Activated CD8-positive, alpha-beta memory T cell treated with anti-CD3 and anti-CD28 coated beads for 48 hours (primary cell): ENCODE measurements around the gene ID1.
"Not testable (repeated sequence)": the region's sequence is repeated elsewhere in the genome, so short reads cannot be mapped to it uniquely, and the experiment has no call there.

Experiments
- DNase-seq, 3 experiments: peaks; one replicate each; pipeline ENCODE4 v3.0.0-alpha.2; 2020; ENCODE audit warnings: low read depth in 2 of 3, low spot score in 2 of 3

The ID1 gene

DNA sequence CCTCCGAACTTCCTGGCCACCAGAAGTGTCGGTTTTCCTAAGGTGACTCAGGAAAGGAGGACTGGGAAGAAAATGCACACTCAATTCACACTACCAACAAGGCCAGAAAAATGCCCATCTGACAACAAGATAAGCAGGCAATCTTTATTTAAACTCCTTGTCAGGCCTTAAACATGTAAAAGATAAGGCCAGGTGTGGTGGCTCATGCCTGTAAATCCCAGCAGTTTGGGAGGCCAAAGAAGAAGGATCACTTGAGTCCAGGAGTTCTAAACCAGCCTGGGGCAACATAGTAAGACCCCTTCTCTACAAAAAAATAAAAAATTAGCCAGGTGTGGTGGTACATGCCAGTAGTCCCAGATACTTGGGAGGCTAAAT lies 7.6 kb upstream of the ID1 start:
- DNase-seq = no peak

DNA sequence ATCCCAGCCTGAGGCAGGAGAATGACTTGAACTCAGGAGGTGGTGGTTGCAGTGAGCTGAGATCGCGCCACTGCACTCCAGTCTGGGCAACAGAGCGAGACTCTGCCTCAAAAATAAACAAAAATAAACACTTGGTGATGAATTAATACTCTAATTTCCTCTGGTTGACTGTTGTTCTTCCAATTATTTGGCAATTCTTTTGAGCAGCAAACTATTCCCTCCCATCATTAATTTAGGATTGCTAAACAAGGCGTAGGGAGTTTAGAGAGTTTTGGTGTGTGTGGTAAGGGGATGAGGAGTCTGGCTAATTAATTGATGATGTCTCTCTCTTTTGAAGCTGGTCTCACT lies 2.7 kb upstream of the ID1 start:
- no peak for DNase-seq

DNA sequence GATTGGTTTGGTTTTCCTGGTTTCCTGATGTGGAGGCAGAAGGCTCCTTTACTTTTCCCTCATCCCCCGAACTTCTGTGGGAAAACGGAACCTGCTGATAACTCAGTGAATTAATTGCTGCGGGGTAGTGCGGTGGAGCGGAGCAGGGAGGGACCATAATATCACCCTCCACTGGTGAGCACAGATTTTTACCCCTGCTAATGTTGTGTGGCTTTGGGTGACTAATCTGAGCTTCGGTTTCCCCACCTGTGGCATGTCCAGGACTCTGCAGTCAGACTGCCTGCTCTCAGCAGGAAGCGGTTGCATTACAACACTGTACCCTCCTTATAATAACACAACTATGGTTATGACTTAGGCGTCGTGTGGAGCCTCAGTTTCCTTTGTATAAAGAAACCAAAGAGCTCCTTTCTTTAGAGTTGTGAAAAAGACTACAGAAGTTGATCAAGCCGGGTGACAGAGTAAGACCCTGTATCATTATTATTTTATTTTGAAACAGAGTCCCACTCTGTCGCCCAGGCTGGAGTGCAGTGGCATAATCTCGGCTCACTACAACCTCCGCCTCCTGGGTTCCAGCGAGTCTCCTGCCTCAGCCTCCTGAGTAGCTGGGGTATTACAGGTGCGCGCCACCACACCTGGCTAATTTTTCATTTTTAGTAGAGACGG lies 2.2 kb upstream of the ID1 start:
- DNase-seq = peak in 2 of 3 experiments; percentile 18 to 23

DNA sequence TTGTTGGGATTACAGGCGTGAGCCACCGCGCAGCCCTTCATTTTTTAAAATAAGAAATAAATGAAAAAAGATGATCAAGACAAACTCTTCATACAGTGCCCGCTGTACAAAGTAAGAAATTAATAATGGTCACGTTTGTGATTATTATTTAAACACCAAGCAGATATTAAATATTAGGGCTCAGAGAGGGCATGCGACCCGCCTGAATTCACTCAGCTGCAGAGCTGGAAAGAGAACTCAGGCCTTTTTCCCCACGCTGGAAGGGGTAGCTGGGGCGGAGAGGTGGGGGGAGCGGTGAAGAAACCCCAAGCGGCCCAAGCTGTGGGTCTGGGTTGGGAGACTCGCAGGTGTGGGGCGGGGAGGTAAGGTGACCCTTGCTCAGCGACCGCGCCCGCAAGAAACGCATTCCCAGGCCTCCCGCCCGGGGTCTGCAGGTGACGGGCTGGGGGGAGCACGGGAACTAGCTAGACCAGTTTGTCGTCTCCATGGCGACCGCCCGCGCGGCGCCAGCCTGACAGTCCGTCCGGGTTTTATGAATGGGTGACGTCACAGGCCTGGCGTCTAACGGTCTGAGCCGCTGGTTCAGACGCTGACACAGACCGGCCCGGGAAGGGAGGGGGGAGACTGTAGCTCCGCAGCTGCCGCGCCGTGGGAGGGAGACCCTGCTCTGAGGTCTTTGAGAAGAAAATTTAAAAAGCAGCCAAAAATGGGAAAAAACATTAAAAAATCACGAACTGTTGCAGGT lies 1.1 kb upstream of the ID1 start:
- peak; percentile 43 to 47 (median 47) for DNase-seq

GRCh38 chr20:31604567-31605030 lies 490 bp upstream of the ID1 start:
- DNase-seq = no peak

GRCh38 chr20:31605902-31606803 lies 1.1 kb downstream of the ID1 start:
- no peak for DNase-seq

GRCh38 chr20:31606804-31607639 lies 1.9 kb downstream of the ID1 start:
- no peak for DNase-seq

- no peak for DNase-seq
Observed at GRCh38 chr20:31607640-31608250, 2.7 kb downstream of the ID1 start.

- no peak for DNase-seq
Observed at GRCh38 chr20:31608251-31608945, 3.3 kb downstream of the ID1 start.

DNA sequence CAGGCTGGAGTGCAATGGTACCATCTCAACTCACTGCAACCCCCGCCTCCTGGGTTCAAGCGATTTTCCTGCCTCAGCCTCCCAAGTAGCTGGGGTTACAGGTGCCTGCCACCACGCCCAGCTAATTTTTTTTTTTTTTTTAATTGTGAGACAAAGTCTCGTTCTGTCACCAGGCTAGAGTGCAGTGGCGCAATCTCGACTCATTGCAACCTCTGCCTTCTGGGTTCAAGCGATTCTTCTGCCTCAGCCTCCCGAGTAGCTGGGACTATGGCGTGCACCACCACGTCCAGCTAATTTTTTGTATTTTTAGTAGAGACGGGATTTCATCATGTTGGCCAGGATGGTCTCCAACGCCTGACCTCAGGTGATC lies 7.2 kb downstream of the ID1 start:
- not testable (repeated sequence) for DNase-seq

- no peak for DNase-seq
Observed at GRCh38 chr20:31615416-31615815, 10.3 kb downstream of the ID1 start.

- no peak for DNase-seq
Observed at GRCh38 chr20:31617432-31618104, 12.5 kb downstream of the ID1 start.

DNA sequence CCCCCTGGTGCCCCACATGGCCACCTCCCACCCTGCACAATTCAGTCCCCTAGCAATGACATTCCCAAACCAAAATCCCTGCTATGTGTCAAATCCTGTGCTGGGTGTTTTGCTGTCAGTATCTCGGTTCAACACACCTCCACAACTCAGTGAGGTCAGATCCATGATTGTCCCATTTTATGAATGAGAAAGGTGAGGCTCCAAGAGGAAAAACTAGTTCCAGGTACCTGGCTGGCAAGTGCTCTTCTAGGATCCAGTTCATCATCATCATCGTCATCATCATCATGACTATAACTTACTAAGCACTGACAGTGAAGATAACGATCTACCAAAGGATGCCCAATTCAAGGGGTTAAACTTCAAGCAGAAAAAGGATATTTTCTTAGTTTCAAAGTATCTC lies 15.2 kb downstream of the ID1 start:
- no peak for DNase-seq

DNA sequence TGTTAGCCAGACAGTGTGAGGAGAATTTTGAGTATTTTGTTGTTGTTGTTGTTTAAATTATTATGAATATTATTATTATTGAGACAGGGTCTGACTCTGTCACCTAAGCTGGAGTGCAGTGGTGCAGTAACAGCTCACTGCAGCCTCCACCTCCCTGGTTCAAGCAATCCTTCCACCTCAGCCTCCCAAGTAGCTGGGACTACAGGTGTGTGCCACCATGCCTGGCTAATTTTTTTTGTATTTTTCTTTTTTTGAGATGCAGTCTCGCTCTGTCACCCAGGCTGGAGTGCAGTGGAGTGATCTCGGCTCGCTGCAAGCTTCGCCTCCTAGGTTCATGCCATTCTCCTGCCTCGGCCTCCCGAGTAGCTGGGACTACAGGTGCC lies 18.0 kb downstream of the ID1 start:
- not testable (repeated sequence) for DNase-seq

DNA sequence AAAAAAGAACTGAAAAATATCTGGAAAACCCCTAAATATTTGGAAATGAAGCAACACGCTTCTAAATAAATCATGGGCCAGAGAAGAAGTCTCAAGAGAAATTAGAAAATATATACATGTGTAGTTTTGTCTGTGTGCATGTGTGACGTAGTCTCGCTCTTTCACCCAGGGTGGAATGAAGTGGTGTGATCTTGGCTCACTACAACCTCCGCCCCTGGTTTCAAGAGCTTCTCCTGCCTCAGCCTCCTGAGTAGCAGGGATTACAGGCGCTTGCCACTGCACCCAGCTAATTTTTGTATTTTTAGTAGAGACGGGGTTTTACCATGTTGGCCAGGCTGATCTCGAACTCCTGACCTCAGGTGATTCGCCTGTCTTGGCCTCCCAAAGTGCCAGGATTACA lies 21.4 kb downstream of the ID1 start:
- DNase-seq = not testable (repeated sequence)

- not testable (repeated sequence) for DNase-seq
Observed at GRCh38 chr20:31628057-31628456, 23.0 kb downstream of the ID1 start.

DNA sequence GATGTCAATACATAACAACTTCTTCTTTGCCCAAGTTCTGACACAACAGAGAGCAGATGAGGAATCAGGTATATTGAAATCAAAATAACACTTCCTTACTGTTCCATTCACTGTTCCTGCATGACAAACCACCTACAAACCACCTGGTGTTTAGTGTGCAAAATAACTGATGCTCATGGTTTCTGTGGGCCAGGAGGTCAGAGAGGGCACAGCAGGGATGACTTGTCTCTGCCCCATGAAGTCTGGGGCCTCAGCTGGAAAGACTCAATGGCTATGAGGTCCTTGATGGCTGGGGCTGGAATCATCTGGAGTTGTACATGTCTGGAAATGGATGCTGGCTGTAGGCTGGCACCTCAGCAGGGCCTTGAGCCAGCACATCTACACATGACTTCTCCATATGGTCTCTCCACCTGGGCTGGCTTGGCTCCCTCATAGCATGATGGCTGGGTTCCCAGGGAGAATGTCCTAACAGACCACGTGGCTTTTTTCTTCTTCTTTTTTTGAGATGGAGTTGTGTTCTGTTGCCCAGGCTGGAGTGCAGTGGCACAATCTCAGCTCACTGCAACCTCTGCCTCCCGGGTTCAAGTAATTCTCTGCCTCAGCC lies 25.2 kb downstream of the ID1 start:
- no peak for DNase-seq

- no peak for DNase-seq
Observed at GRCh38 chr20:31632548-31633338, 27.7 kb downstream of the ID1 start.
